Endodermal cell (in vitro differentiated cells): ENCODE results near the gene CLEC16A. TPM values are rescaled to one million over a fixed set of nuclear protein-coding genes. Genes with fewer than 3 reads are reported as not detected.
A peak's percentile ranks its signal among the peaks of the same experiment; 100 is the strongest.

Source experiments
- DNase-seq: peaks from one replicate; pipeline ENCODE4 v3.0.0-alpha.2; 2017
- H3K27ac ChIP-seq: 2 replicates; pipeline ENCODE4 v1.5.1; 2013; ENCODE audit warnings: mild to moderate bottlenecking, low read depth, low read length, moderate library complexity
- H3K27me3 ChIP-seq: 2 replicates; pipeline ENCODE4 v1.6.1; 2013; ENCODE audit warnings: mild to moderate bottlenecking, low read length, moderate library complexity; ENCODE audit not compliant: insufficient read depth, control insufficient read depth, poor library complexity, severe bottlenecking
- H3K36me3 ChIP-seq: 2 replicates; pipeline ENCODE4 v1.7.0; 2013; ENCODE audit warnings: mild to moderate bottlenecking, low read length, moderate library complexity; ENCODE audit not compliant: control insufficient read depth, insufficient read depth
- H3K4me1 ChIP-seq: one replicate; pipeline ENCODE4 v1.7.0; 2013; ENCODE audit warnings: low read length; ENCODE audit not compliant: control insufficient read depth, insufficient read depth
- H3K4me3 ChIP-seq: 2 replicates; pipeline ENCODE4 v1.5.1; 2013; ENCODE audit warnings: mild to moderate bottlenecking, low read length, moderate library complexity
- H3K9ac ChIP-seq: 2 replicates; pipeline ENCODE4 v1.6.1; 2013; ENCODE audit warnings: mild to moderate bottlenecking, low read length, moderate library complexity; ENCODE audit not compliant: poor library complexity, severe bottlenecking; ENCODE audit errors: extremely low read depth
- H3K9me3 ChIP-seq: 2 replicates; pipeline ENCODE4 v1.6.1; 2013; ENCODE audit warnings: mild to moderate bottlenecking, low read length, moderate library complexity; ENCODE audit not compliant: control insufficient read depth
- H3K27ac Mint-ChIP-seq: 2 replicates; pipeline ENCODE4 v1.8.0; 2020; ENCODE audit warnings: mixed read lengths
- H3K27me3 Mint-ChIP-seq: 2 replicates; pipeline ENCODE4 v1.8.0; 2021; ENCODE audit warnings: mild to moderate bottlenecking, mixed read lengths; ENCODE audit not compliant: insufficient read depth
- H3K36me3 Mint-ChIP-seq: 2 replicates; pipeline ENCODE4 v1.8.0; 2020; ENCODE audit warnings: low read depth, mixed read lengths
- H3K4me1 Mint-ChIP-seq: 2 replicates; pipeline ENCODE4 v1.8.0; 2020; ENCODE audit warnings: mixed read lengths
- H3K4me3 Mint-ChIP-seq: 2 replicates; pipeline ENCODE4 v1.8.0; 2020; ENCODE audit warnings: mild to moderate bottlenecking, moderate library complexity, mixed read lengths
- H3K9me3 Mint-ChIP-seq: 2 replicates; pipeline ENCODE4 v1.8.0; 2020; ENCODE audit warnings: mild to moderate bottlenecking, mixed read lengths
- WGBS, 2 experiments: methylation state at CpG; one replicate each; pipeline versions ENCODE4 v1.1.5 to v1.1.7; 2013; ENCODE audit warnings: missing lambda C conversion rate in 2 of 2, mixed read lengths in 1 of 2; ENCODE audit not compliant: insufficient coverage in 1 of 2, insufficient read length in 1 of 2; 5-methylcytosine and 5-hydroxymethylcytosine counted together
- total RNA-seq, 2 donors: library from RNA; stranded (reverse); fragmentation: NEBNext Ultra II Directional in 1 of 2; extraction: Animal tissue kit (Norgen Biotek cat#: 25700) in 1 of 2; gene quantifications; 2 replicates in 1 of 2; 3 replicates in 1 of 2; pipeline ENCODE4 v1.2.1, GENCODE V29; 2021
- TF ChIP-seq, protein P1 (sequence below): fragments of 200-600 bp; sonication (generic); conservative IDR thresholded peaks from 2 replicates; pipeline ENCODE4 v1.5.0; 2021; ENCODE audit warnings: antibody characterized with exemption, mild to moderate bottlenecking

Gene CLEC16A
- total RNA-seq, 2 donors from 2014 or later: 19.5 to 28.3 TPM

DNA sequence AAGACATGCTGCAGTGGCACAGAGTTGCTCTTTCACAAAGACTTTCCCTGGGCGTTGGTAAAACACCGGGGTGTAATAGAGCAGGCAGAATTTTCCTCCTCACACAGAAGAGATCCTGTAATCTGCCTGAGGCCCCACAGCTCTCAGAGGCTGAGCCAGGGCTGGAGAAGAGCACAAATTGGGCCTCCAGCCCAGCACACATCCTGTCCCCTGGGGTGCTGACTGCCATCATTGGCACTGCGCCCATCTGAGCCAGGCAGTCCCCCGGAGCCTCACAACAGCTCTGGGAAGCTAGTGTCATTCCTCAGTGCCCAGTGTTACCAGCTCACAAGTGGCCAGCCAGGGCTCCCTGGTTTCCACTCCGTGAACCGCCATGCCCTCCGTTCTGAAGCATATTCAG is 192.2 kb downstream of the CLEC16A start:
- Mint-ChIP-seq H3K4me3 (no peak overlapping the region), H3K4me1 (peaks cover 64% of the 10 kb centered on the region), H3K27ac (no peak overlapping the region), H3K27me3 (no peaks in the 10 kb centered on the region), H3K9me3 (no peaks in the 10 kb centered on the region), H3K36me3 (no peaks in the 10 kb centered on the region)
- Histone ChIP-seq H3K9ac (no peak overlapping the region), H3K27me3 (no peaks in the 10 kb centered on the region), H3K27ac (no peak overlapping the region), H3K9me3 (no peaks in the 10 kb centered on the region), H3K36me3 (peaks cover 14% of the 10 kb centered on the region), H3K4me3 (no peak overlapping the region), H3K4me1 (peaks cover 31% of the 10 kb centered on the region)
- no peak for DNase-seq
- TF ChIP-seq, protein P1, sequence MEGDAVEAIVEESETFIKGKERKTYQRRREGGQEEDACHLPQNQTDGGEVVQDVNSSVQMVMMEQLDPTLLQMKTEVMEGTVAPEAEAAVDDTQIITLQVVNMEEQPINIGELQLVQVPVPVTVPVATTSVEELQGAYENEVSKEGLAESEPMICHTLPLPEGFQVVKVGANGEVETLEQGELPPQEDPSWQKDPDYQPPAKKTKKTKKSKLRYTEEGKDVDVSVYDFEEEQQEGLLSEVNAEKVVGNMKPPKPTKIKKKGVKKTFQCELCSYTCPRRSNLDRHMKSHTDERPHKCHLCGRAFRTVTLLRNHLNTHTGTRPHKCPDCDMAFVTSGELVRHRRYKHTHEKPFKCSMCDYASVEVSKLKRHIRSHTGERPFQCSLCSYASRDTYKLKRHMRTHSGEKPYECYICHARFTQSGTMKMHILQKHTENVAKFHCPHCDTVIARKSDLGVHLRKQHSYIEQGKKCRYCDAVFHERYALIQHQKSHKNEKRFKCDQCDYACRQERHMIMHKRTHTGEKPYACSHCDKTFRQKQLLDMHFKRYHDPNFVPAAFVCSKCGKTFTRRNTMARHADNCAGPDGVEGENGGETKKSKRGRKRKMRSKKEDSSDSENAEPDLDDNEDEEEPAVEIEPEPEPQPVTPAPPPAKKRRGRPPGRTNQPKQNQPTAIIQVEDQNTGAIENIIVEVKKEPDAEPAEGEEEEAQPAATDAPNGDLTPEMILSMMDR: no peak
- WGBS, 2 experiments: 91 to 100% methylated on average over 5 to 7 of the region's 7 CpGs

DNA sequence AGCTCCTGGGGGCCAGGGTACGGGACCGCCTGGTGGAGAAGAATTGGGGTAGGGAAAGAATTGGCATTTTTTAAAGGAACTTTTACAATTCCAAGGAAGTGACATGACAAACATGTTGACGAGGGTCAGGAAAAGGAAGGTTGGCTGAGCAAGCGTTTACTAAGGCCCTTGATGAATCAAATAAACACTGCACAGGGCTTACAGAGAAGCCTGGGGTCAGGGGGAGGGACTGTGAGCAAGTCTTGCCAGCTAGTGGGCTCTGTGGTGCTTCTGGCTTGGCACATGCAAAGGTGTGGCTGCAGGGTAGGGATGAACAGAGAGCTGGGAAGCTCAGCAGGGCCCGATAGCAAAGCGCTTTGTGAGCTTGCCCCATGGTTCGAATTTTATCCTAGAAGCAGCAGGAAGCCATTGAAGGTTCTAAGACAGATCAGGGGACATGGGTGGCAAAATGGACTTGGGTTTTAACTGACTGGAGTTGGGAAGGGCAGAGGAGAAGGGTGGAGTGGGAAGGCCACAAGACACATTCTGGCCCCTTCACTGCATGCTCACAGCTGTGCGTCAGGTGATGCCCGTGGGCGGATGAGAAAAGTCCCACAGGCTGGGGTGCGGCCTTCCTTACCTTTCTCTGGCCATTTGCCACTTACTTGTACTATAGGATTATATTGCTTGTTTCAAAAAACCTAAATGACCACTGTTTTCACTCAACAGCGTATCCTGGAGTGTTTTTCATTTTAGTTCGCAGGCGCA is 193.8 kb downstream of the CLEC16A start:
- Histone ChIP-seq H3K36me3 (peaks cover 14% of the 10 kb centered on the region), H3K27ac (no peak overlapping the region), H3K27me3 (no peaks in the 10 kb centered on the region), H3K4me3 (no peak overlapping the region), H3K9me3 (no peaks in the 10 kb centered on the region), H3K9ac (no peak overlapping the region), H3K4me1 (peaks cover 38% of the 10 kb centered on the region)
- TF ChIP-seq, protein P1: no peak
- Mint-ChIP-seq H3K27ac (peak overlapping the region; percentile 11), H3K9me3 (no peaks in the 10 kb centered on the region), H3K36me3 (no peaks in the 10 kb centered on the region), H3K4me1 (peaks cover 69% of the 10 kb centered on the region), H3K4me3 (no peak overlapping the region), H3K27me3 (no peaks in the 10 kb centered on the region)
- DNase-seq: no peak
- 91 to 95% methylated on average over 12 to 14 of the region's 14 CpGs for WGBS, 2 experiments

DNA sequence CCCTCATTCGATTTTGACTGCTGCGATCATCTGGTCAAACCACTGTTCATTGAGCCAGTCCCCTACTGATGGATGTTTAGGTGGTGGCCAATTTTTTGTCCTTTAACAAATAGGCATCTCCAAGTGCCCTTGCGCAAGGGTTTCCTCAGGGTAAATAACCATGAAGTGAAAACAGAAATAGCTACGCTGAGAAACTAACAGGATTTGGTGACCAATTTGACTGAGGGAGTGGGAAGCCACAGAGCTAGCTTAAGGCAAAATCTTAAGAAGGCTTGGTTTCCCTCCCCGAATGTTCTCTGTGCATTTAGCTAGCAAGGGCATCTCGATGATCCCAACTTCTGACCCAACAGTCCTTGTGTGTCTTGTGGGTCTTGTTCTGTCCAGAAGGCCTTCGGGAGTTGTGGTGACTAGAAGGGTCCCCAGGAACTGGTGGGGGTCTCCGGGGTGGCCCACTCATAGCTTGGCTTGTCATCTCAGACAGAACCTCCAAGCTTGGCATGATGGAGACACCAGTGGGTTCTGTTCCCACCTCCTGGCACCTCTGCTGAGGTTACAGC is 194.5 kb downstream of the CLEC16A start:
- H3K9ac ChIP-seq: no peak overlapping the region
- Mint-ChIP-seq H3K4me3 (no peak overlapping the region), H3K4me1 (peaks cover 62% of the 10 kb centered on the region), H3K27ac (peak overlapping the region; percentile 93), H3K36me3 (no peaks in the 10 kb centered on the region), H3K27me3 (no peaks in the 10 kb centered on the region), H3K9me3 (no peaks in the 10 kb centered on the region)
- H3K27ac ChIP-seq: no peak overlapping the region
- no peak for DNase-seq
- H3K9me3 ChIP-seq: no peaks in the 10 kb centered on the region
- H3K4me1 ChIP-seq: peaks cover 38% of the 10 kb centered on the region
- H3K27me3 ChIP-seq: no peaks in the 10 kb centered on the region
- H3K36me3 ChIP-seq: peaks cover 12% of the 10 kb centered on the region
- WGBS, 2 experiments: 94 to 97% methylated on average over 5 to 8 of the region's 8 CpGs
- no peak overlapping the region for H3K4me3 ChIP-seq
- TF ChIP-seq, protein P1: no peak
